IPS-18a (cell line): ENCODE data around the gene HMBS.

Experiments
- H3K27ac ChIP-seq: one replicate; pipeline ENCODE4 v1.5.1; 2013; ENCODE audit warnings: low read length
- H3K27me3 ChIP-seq: one replicate; pipeline ENCODE4 v1.6.1; 2013; ENCODE audit warnings: mild to moderate bottlenecking, low read length; ENCODE audit not compliant: control insufficient read depth, insufficient read depth
- H3K36me3 ChIP-seq: one replicate; pipeline ENCODE4 v1.6.1; 2013; ENCODE audit warnings: low read depth, low read length; ENCODE audit not compliant: control insufficient read depth
- H3K4me1 ChIP-seq: one replicate; pipeline ENCODE4 v1.6.1; 2013; ENCODE audit warnings: low read depth, low read length; ENCODE audit not compliant: control insufficient read depth
- H3K4me3 ChIP-seq: one replicate; pipeline ENCODE4 v1.5.1; 2013; ENCODE audit warnings: low read length
- H3K9ac ChIP-seq: one replicate; pipeline ENCODE4 v1.6.1; 2013; ENCODE audit warnings: mild to moderate bottlenecking, low read length, moderate library complexity
- H3K9me3 ChIP-seq: one replicate; pipeline ENCODE4 v1.6.1; 2013; ENCODE audit warnings: low read depth, low read length; ENCODE audit not compliant: control insufficient read depth

HMBS gene

DNA sequence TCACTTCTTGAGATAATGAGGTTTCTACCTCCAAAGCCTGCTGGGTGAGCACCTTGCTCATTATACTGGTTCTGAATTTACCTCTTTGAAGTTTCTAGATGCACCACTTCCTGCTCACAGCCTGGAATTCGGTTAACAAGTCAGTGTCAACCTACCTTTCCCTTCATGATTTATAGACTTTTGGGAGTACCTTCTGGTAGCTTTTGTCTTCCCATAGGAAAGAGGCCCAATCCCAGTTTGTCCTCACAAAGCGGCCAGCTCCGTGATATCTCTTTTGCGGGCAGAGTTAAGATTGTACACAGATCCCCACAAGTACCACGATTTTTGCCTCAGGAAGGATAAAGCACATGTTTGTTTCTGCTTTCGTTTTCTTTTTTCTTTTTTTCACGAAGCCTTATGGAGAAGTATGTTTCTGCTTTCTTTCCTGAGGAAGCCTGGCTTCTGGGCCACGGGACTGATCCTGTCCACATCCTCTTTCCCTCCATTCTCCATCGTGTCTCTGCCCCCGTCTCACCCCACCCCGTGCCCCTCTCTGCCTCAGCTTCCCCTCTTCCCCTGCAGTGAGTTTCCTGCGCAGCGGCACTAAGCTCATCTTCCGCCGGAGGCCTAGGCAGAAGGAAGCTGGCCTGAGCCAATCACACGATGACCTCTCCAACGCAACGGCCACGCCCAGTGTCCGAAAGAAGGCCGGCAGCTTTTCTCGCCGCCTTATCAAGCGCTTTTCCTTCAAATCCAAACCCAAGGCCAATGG lies 31.0 kb downstream of the HMBS start:
- Histone ChIP-seq H3K36me3 (no peaks in the 10 kb centered on the region), H3K27me3 (no peaks in the 10 kb centered on the region), H3K9me3 (no peaks in the 10 kb centered on the region), H3K4me1 (peaks cover 3% of the 10 kb centered on the region), H3K9ac (no peak overlapping the region), H3K27ac (no peak overlapping the region), H3K4me3 (no peak overlapping the region)

DNA sequence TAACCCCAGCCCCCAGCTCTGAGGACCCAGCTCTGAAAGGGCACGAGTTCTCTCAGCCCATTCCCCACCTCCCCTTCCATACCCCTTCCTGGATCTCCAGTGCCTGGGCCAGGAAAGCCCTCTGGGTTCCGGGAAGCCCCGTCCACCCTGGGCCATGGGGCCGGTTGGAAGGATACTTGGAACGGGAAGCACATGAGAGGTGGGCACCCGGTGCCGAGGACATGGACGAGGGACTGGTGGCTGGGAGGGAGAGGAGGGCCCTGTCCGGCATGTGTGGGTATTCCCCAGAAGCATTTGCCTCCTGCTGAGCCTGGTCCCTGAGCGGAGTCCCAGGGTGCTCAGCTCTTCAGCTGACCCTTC lies 31.5 kb downstream of the HMBS start:
- Histone ChIP-seq H3K27me3 (no peaks in the 10 kb centered on the region), H3K4me3 (no peak overlapping the region), H3K9me3 (no peaks in the 10 kb centered on the region), H3K4me1 (peaks cover 6% of the 10 kb centered on the region), H3K36me3 (no peaks in the 10 kb centered on the region), H3K9ac (no peak overlapping the region), H3K27ac (no peak overlapping the region)

DNA sequence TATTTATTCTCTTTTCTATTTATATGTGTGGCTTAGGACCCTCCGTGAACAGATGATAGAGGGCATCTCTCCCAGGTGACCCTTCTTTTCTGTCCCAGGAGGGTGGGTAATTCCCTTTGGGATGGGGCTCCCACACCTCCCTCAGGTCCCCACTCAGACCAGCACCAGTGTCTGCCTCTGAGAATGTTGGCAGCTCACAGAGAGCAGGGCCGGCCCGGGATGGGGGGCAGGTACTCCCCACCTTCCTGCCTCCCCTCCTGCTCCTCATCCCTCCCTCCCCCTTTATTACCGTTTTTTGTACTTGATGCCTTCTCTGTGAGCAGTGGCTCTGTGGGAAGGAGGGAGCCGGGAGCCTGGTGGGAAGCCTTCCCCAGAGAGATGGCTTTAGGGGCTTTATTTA lies 31.9 kb downstream of the HMBS start:
- Histone ChIP-seq H3K36me3 (no peaks in the 10 kb centered on the region), H3K4me1 (peaks cover 6% of the 10 kb centered on the region), H3K27me3 (no peaks in the 10 kb centered on the region), H3K9ac (no peak overlapping the region), H3K4me3 (no peak overlapping the region), H3K27ac (no peak overlapping the region), H3K9me3 (no peaks in the 10 kb centered on the region)

DNA sequence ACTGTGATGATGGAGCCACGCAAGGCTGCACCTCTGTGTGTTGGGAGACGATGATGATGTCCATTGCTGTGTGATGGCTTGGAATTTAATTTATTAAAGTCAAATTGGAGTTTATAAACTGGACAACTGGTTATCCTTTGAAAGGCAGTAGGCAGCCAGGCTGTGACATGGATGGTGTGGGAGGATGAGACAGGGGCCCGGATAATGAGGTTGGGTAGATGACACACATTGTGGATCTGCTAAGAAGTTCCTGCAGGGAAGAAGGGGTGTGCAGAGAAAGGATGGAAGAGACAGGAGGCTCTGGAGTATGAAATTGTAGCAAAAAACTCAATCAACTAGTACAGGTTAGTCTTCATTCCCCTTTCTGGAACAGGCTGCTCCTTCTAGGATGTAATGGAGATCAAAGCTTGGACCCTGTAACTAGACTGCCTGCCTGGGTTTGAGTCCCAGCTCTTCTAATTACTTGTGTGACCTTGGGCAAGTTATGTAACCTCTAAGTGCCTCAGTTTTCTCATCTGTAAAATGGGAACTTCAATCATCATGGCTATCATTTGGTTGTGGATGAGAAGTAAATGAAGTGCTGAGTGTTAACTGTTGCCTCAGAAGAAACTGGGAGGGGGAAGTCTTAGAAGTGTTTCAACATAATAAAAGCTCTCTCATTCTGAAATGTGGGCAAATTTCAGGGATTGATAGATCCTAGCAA lies 32.5 kb downstream of the HMBS start:
- Histone ChIP-seq H3K36me3 (no peaks in the 10 kb centered on the region), H3K9me3 (no peaks in the 10 kb centered on the region), H3K27me3 (no peaks in the 10 kb centered on the region), H3K9ac (no peak overlapping the region), H3K4me1 (peaks cover 6% of the 10 kb centered on the region), H3K27ac (no peak overlapping the region), H3K4me3 (no peak overlapping the region)

DNA sequence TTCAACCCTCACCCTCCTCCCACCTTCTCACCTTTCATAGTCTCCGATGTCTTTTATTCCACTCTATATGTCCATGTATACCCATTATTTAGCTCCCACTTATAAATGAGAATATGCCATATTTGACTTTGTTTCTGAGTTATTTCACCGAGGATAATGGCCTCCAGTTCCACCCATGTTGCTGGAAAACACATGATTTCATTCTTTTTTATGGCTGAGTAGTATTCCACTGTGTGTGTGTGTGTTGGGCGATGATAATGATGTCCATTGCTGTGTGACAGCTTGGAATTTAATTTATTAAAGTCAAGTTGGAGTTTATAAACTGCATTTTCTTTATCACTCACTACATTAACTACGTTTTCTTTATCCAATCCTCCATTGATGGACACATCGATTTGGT lies 33.5 kb downstream of the HMBS start:
- no peak overlapping the region for H3K4me3 ChIP-seq
- no peaks in the 10 kb centered on the region for H3K9me3 ChIP-seq
- peaks cover 6% of the 10 kb centered on the region for H3K4me1 ChIP-seq
- no peaks in the 10 kb centered on the region for H3K27me3 ChIP-seq
- H3K9ac ChIP-seq: no peak overlapping the region
- H3K27ac ChIP-seq: no peak overlapping the region
- H3K36me3 ChIP-seq: no peaks in the 10 kb centered on the region

DNA sequence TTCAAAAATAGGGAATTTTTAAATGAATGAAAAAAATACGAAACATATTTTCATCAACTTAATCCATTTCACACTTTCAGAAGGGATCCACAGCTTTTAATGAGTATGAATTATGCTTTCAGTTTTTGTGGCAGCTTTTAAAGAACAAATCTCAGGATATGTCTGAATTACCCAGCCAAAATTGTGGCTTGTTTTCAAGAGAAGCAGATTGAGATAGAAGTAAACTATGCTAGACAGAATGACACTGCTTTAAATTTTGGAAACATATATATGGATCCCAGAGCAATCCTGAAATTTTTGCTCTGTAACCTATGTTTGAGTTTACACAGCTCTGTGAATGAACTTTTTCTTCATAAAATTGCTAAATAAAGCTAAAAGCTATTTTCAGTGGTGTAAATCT lies 34.3 kb downstream of the HMBS start:
- Histone ChIP-seq H3K9me3 (no peaks in the 10 kb centered on the region), H3K4me3 (no peak overlapping the region), H3K36me3 (peaks cover 3% of the 10 kb centered on the region), H3K27me3 (no peaks in the 10 kb centered on the region), H3K27ac (no peak overlapping the region), H3K9ac (no peak overlapping the region), H3K4me1 (peaks cover 6% of the 10 kb centered on the region)

DNA sequence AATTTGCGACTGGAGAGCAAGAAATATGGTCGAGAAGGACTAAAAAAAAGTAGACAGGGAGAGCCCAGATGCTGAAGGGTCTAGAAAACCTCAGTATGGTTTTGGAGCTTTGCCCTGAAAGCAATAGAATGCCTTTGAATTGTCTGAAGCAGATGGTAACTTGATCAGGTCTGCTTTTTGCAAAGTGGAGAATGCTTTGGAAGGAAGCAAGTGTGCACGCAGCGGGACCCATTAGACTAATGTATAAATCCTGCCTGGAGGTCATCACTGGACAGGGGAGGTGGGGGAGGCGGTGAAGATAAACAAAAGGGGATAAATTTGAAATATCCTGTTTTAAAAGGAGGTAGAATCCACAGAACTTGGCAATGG lies 35.9 kb downstream of the HMBS start:
- Histone ChIP-seq H3K4me1 (peaks cover 6% of the 10 kb centered on the region), H3K36me3 (peaks cover 9% of the 10 kb centered on the region), H3K9ac (peak overlapping the region; percentile 61), H3K9me3 (no peaks in the 10 kb centered on the region), H3K27me3 (no peaks in the 10 kb centered on the region), H3K27ac (peak overlapping the region; percentile 63), H3K4me3 (peak overlapping the region; percentile 94)

DNA sequence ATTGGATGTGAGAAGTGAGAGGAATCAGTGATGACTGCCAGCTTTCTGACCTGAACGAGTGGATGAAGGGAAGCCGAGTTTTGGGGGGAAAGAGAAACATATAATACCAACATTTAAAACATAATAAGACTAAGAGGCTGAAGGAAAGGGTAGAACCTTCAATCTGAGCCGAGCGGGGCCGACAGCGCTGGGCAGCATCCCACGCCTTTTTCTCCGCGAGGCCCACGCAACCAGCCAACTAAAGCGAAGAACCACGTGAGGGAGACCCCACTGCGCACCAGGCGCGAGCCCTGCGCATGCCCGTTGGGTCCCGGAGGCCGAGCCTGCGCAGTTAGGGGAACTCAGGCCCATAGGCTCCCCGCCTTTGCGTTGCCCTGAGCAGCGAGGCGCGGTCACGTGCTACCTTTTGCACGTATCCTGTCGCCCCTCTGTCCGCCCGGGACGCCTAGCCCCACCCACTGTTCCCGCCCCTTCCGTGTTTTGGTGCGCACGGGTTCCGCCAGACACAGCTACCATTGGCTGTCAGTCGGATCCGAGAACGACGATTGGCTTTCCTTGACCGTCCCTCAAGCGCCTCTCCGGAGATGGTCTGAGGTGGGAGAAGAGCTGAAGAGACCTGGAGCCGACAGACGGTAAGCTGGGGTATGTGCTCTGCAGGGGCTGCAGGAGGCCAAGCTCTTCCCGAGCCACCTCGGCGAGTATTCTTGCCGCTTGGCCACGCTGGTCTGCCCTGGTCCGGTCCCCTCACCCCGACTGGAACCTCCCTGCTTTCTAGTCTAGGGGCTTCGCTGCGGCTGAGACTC lies 36.5 kb downstream of the HMBS start, which contains the start of gene HINFP:
Gene HINFP, plus strand, starts transcription at position 573 of the 803 bp plus-strand sequence. CDS start 5,365 bp downstream, outside the sequence.
- H3K36me3 ChIP-seq: peaks cover 9% of the 10 kb centered on the region
- H3K27ac ChIP-seq: peak within 1 kb of the TSS; percentile 70
- H3K9ac ChIP-seq: peak within 1 kb of the TSS; percentile 66
- no peaks in the 10 kb centered on the region for H3K27me3 ChIP-seq
- peak within 1 kb of the TSS; percentile 94 for H3K4me3 ChIP-seq
- no peaks in the 10 kb centered on the region for H3K9me3 ChIP-seq
- H3K4me1 ChIP-seq: peaks cover 6% of the 10 kb centered on the region

DNA sequence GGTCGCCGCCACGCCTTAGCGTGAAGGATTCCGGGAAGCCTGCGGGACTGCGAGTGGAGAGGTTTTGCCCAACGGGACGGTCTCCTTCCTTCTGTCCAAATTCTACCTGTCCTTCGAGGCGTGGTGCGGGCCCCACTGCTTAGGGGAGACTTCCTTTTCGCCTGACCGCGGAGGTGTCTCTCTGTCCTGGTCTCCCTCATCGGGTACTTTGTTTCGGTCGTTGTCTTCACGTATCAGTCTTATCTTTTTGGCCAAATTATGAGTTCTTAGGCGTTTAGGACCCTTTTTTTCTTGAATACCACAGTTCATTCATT lies 37.1 kb downstream of the HMBS start:
- H3K4me3 ChIP-seq: peak overlapping the region; percentile 94
- H3K36me3 ChIP-seq: peaks cover 9% of the 10 kb centered on the region
- H3K4me1 ChIP-seq: peaks cover 6% of the 10 kb centered on the region
- H3K9ac ChIP-seq: peak overlapping the region; percentile 66
- peak overlapping the region; percentile 70 for H3K27ac ChIP-seq
- no peaks in the 10 kb centered on the region for H3K9me3 ChIP-seq
- H3K27me3 ChIP-seq: no peaks in the 10 kb centered on the region

DNA sequence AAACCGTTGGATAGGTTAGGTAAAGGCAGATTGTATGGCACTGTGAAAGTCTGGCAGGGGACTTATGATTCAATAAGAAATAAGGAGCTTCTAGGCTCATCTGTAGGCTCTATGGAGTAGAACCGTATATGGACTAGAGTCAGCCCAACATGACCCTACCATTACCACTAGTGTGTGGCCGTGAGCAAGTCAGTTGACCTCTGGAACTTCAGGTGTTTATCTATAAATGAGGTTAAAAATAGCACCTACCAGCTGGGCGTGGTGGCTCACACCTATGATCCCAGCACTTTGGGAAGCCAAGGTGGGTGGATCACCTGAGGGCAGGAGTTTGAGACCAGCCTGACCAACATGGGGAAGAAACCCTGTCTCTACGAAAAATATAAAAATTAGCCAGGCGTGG lies 41.1 kb downstream of the HMBS start:
- H3K4me1 ChIP-seq: peaks cover 2% of the 10 kb centered on the region

DNA sequence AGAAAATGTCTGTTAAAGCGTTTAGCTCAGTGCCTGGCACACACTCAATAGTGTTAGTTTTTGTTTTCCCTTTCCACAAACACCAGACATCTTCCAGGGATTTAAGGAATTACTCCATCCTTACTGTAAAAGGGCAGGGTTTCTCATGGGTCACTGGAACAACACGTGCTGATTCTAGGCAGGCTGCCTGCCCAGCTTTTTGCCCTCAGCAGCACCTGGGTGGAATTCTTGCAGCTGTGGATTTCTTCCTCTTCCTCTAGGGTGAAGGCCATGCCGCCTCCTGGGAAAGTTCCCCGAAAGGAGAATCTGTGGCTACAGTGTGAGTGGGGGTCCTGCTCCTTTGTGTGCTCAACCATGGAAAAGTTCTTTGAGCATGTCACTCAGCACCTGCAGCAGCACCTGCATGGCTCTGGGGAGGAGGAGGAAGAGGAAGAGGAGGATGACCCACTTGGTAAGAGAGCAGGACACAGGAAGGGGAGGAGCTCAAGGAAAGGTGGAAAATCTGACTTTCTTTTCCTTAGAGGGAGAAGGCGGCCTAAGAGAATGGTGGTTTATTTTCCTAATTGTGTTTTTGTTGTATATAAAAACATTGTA lies 42.1 kb downstream of the HMBS start:
- Histone ChIP-seq H3K4me3 (no peak overlapping the region), H3K4me1 (no peaks in the 10 kb centered on the region), H3K36me3 (peaks cover 26% of the 10 kb centered on the region), H3K9ac (no peak overlapping the region), H3K27ac (no peak overlapping the region), H3K9me3 (no peaks in the 10 kb centered on the region), H3K27me3 (no peaks in the 10 kb centered on the region)

More for the DNA sequence above, 41.1 kb downstream of the HMBS start:
- H3K27me3 ChIP-seq: no peaks in the 10 kb centered on the region
- H3K4me3 ChIP-seq: no peak overlapping the region
- peaks cover 17% of the 10 kb centered on the region for H3K36me3 ChIP-seq
- no peak overlapping the region for H3K27ac ChIP-seq
- no peaks in the 10 kb centered on the region for H3K9me3 ChIP-seq
- no peak overlapping the region for H3K9ac ChIP-seq
